GM23248 (cell line): ENCODE data around the gene KCNQ1OT1.

Experiments used
- EZH2 ChIP-seq: fragments of 200-600 bp; sonication (generic); IDR thresholded peaks from 2 replicates; pipeline ENCODE4 v1.6.1; 2018; ENCODE audit warnings: antibody characterized with exemption, mild to moderate bottlenecking; ENCODE audit not compliant: insufficient read depth, poor library complexity, severe bottlenecking
- EZH2phosphoT487 ChIP-seq: fragments of 200-600 bp; sonication (generic); IDR thresholded peaks from 2 replicates; pipeline ENCODE4 v1.6.1; 2018; ENCODE audit warnings: antibody characterized with exemption, moderate library complexity, mild to moderate bottlenecking, low read depth; ENCODE audit not compliant: insufficient read depth

GRCh38 chr11:2704356-2704755 is 4.6 kb upstream of the KCNQ1OT1 start:
- TF ChIP-seq EZH2phosphoT487, result no peak
- TF ChIP-seq EZH2, result no peak
